HepG2 (cell line): Measurements from ENCODE around the gene TRAPPC1. TPM values are rescaled to one million over a fixed set of nuclear protein-coding genes. Genes with fewer than 3 reads are reported as not detected.

Experiments used
- ARNT ChIP-seq: fragments of 450-650 bp; IDR thresholded peaks from 2 replicates; pipeline ENCODE4 v1.6.1; 2017
- HINFP ChIP-seq: sonication (generic); formaldehyde crosslinking; IDR thresholded peaks from 2 replicates; pipeline ENCODE4 v1.4.0; 2020; ENCODE audit warnings: low read depth, mild to moderate bottlenecking, missing genetic modification reagents
- MLLT10 ChIP-seq: sonication (generic); formaldehyde crosslinking; IDR thresholded peaks from 2 replicates; pipeline ENCODE4 v1.4.0; 2020; ENCODE audit warnings: missing genetic modification reagents
- MXD3 ChIP-seq: IDR thresholded peaks from 2 replicates; pipeline ENCODE4 v1.6.1; 2016; ENCODE audit warnings: mild to moderate bottlenecking, missing biosample characterization, missing genetic modification reagents
- PATZ1 ChIP-seq: sonication (generic); formaldehyde crosslinking; IDR thresholded peaks from 2 replicates; pipeline ENCODE4 v1.4.0; 2020; ENCODE audit warnings: missing genetic modification reagents
- RORA ChIP-seq: sonication (generic); formaldehyde crosslinking; IDR thresholded peaks from 2 replicates; pipeline ENCODE4 v1.5.0; 2020; ENCODE audit warnings: mild to moderate bottlenecking, missing genetic modification reagents, moderate library complexity
- SAP130 ChIP-seq: IDR thresholded peaks from 2 replicates; pipeline ENCODE4 v1.6.1; 2016; ENCODE audit warnings: low read depth
- SIN3A ChIP-seq: IDR thresholded peaks from 2 replicates; pipeline ENCODE4 v1.6.1; 2011; ENCODE audit warnings: low read depth, mild to moderate bottlenecking, control low read depth, low read length, borderline replicate concordance
- SOX13 ChIP-seq, 3 experiments: fragments of 450-650 bp in 1 of 3; sonication (generic) in 1 of 3; formaldehyde crosslinking in 1 of 3; IDR thresholded peaks in 2 of 3; conservative IDR thresholded peaks in 1 of 3; 2 replicates each; pipeline versions ENCODE4 v1.5.0 to v1.6.1; 2016 to 2020; ENCODE audit warnings: antibody characterized with exemption in 1 of 3, mild to moderate bottlenecking in 1 of 3, missing compliant biosample characterization in 1 of 3, missing genetic modification reagents in 1 of 3, moderate library complexity in 1 of 3
- TGIF2 ChIP-seq: IDR thresholded peaks from 2 replicates; pipeline ENCODE4 v1.6.1; 2016; ENCODE audit warnings: control low read depth, missing compliant biosample characterization
- TP53 ChIP-seq: sonication (generic); formaldehyde crosslinking; conservative IDR thresholded peaks from 2 replicates; pipeline ENCODE4 v1.4.0; 2020; ENCODE audit warnings: missing genetic modification reagents
- ZBTB21 ChIP-seq: sonication (generic); formaldehyde crosslinking; IDR thresholded peaks from 2 replicates; pipeline ENCODE4 v1.4.0; 2020; ENCODE audit warnings: missing genetic modification reagents
- ZNF280D ChIP-seq: sonication (generic); formaldehyde crosslinking; IDR thresholded peaks from 2 replicates; pipeline ENCODE4 v1.5.1; 2020; ENCODE audit warnings: mild to moderate bottlenecking, missing genetic modification reagents
- ZNF558 ChIP-seq: sonication (generic); formaldehyde crosslinking; IDR thresholded peaks from 2 replicates; pipeline ENCODE4 v1.9.0; 2022; ENCODE audit warnings: mild to moderate bottlenecking, missing genetic modification reagents, borderline replicate concordance
- ZNF574 ChIP-seq: sonication (generic); formaldehyde crosslinking; IDR thresholded peaks from 2 replicates; pipeline ENCODE4 v1.4.0; 2020; ENCODE audit warnings: missing genetic modification reagents
- ZNF639 ChIP-seq: conservative IDR thresholded peaks from 2 replicates; pipeline ENCODE4 v1.6.1; 2018; ENCODE audit warnings: missing genetic modification reagents
- ZNF772 ChIP-seq: sonication (generic); formaldehyde crosslinking; IDR thresholded peaks from 2 replicates; pipeline ENCODE4 v1.5.0; 2020; ENCODE audit warnings: mild to moderate bottlenecking, missing genetic modification reagents
- polyA plus RNA-seq, 8 experiments: library from polyadenylated mRNA; depleted of rRNA in 3 of 8; stranded (reverse) in 7 of 8; unstranded in 1 of 8; fragments of >200 nt; fragmentation: Illumina TruSeq in 4 of 8; extraction: Trizol in 4 of 8; gene quantifications; 2 replicates each; pipeline versions ENCODE4 v1.2.1 to v1.2.3, GENCODE V29; 2011 to 2016; ENCODE audit warnings: low read depth in 4 of 8, missing spikeins in 1 of 8, mixed read lengths in 1 of 8; ENCODE audit not compliant: insufficient read depth in 1 of 8
- total RNA-seq, 5 experiments: library from RNA; depleted of rRNA; stranded (reverse); fragments of >200 nt; fragmentation: Illumina TruSeq; extraction: Trizol; gene quantifications; 2 replicates each; pipeline ENCODE4 v1.2.3, GENCODE V29; 2016; ENCODE audit warnings: low read depth in 1 of 5

Gene TRAPPC1
- total and polyA plus RNA-seq, 2 of the 13 experiments (the other 11 are each of a cell fraction or from before 2014, with no cell fraction given), result 28.1 to 44.9 TPM

- TF ChIP-seq HINFP (0 out of 2 replicates have a peak, but pooled peaks have one; percentile 46), SAP130 (CRISPR knock-in tag) (peak; percentile 47; the same call in 1 of the 2 replicates), ZNF639 (CRISPR knock-in tag) (no peak), ZNF772 (CRISPR knock-in tag) (peak; percentile 85; the same call in 1 of the 2 replicates), ZNF280D (CRISPR knock-in tag) (no peak), ZBTB21 (CRISPR knock-in tag) (no peak), SIN3A (no peak), SOX13 (IDR thresholded peaks at IDR 0.05) (no peak), SOX13 (CRISPR knock-in tag; conservative IDR thresholded peaks at IDR 0.05 in 1 of 2, IDR thresholded peaks at IDR 0.05 in 1 of 2) (0 out of 4 replicates have a peak, but pooled peaks of 1 of the 2 experiments have one; percentile 15), RORA (CRISPR knock-in tag) (no peak), TP53 (CRISPR knock-in tag) (peak; percentile 78; the same call in 1 of the 2 replicates), ZNF558 (CRISPR knock-in tag) (peak; percentile 85; the same call in 1 of the 2 replicates), ZNF574 (CRISPR knock-in tag) (peak; percentile 79), ARNT (no peak), MLLT10 (CRISPR knock-in tag) (no peak), TGIF2 (CRISPR knock-in tag) (peak; percentile 77; the same call in 1 of the 2 replicates), MXD3 (CRISPR knock-in tag) (peak; percentile 73; the same call in 1 of the 2 replicates), PATZ1 (CRISPR knock-in tag) (no peak)
Observed at GRCh38 chr17:7915611-7916384, 15.9 kb downstream of the TRAPPC1 start, which contains the start of gene RNF227 (continued).
